Measurements from ENCODE around the gene TRIM69. TPM values are rescaled to one million over a fixed set of nuclear protein-coding genes. Genes with fewer than 3 reads are reported as not detected.
"Not testable (repeated sequence)": the region's sequence is repeated elsewhere in the genome, so short reads cannot be mapped to it uniquely, and the experiment has no call there.

The TRIM69 gene
- total RNA-seq, 1 donor, result 7.5 TPM

- Histone ChIP-seq H3K4me3 (ENCODE audit: low read length) (peak overlapping the region; percentile 100), H3K9me3 (ENCODE audit: low read depth, low read length) (no peaks in the 10 kb centered on the region), H3K4me1 (ENCODE audit: insufficient read depth, low read length) (peaks cover 51% of the 10 kb centered on the region), H3K27me3 (ENCODE audit: insufficient read depth, low read length) (no peaks in the 10 kb centered on the region)
Observed at GRCh38 chr15:44711743-44712345, 24.5 kb upstream of the TRIM69 start.

- Histone ChIP-seq H3K9me3 (ENCODE audit: low read depth, low read length) (no peaks in the 10 kb centered on the region), H3K4me1 (ENCODE audit: insufficient read depth, low read length) (peaks cover 57% of the 10 kb centered on the region), H3K4me3 (ENCODE audit: low read length) (peak overlapping the region; percentile 100), H3K27me3 (ENCODE audit: insufficient read depth, low read length) (no peaks in the 10 kb centered on the region)
Observed at GRCh38 chr15:44712346-44713005, 23.9 kb upstream of the TRIM69 start.

- H3K9me3 ChIP-seq (ENCODE audit: low read depth, low read length), result no peaks in the 10 kb centered on the region
- peak overlapping the region; percentile 100 for H3K4me3 ChIP-seq (ENCODE audit: low read length)
- peaks cover 64% of the 10 kb centered on the region for H3K4me1 ChIP-seq (ENCODE audit: insufficient read depth, low read length)
- no peaks in the 10 kb centered on the region for H3K27me3 ChIP-seq (ENCODE audit: insufficient read depth, low read length)
Observed at GRCh38 chr15:44713006-44713966, 23.0 kb upstream of the TRIM69 start.

GRCh38 chr15:44715142-44715796 is 21.1 kb upstream of the TRIM69 start:
- H3K9me3 ChIP-seq (ENCODE audit: low read depth, low read length), result no peaks in the 10 kb centered on the region
- peak overlapping the region; percentile 100 for H3K4me3 ChIP-seq (ENCODE audit: low read length)
- H3K27me3 ChIP-seq (ENCODE audit: insufficient read depth, low read length), result no peaks in the 10 kb centered on the region
- H3K4me1 ChIP-seq (ENCODE audit: insufficient read depth, low read length), result peaks cover 68% of the 10 kb centered on the region

GRCh38 chr15:44715797-44716334 is 20.5 kb upstream of the TRIM69 start:
- Histone ChIP-seq H3K27me3 (ENCODE audit: insufficient read depth, low read length) (no peaks in the 10 kb centered on the region), H3K9me3 (ENCODE audit: low read depth, low read length) (no peaks in the 10 kb centered on the region), H3K4me1 (ENCODE audit: insufficient read depth, low read length) (peaks cover 74% of the 10 kb centered on the region), H3K4me3 (ENCODE audit: low read length) (peak overlapping the region; percentile 100)

- H3K4me1 ChIP-seq (ENCODE audit: insufficient read depth, low read length), result peaks cover 86% of the 10 kb centered on the region
- no peak overlapping the region for H3K4me3 ChIP-seq (ENCODE audit: low read length)
- H3K27me3 ChIP-seq (ENCODE audit: insufficient read depth, low read length), result no peaks in the 10 kb centered on the region
- H3K9me3 ChIP-seq (ENCODE audit: low read depth, low read length), result no peaks in the 10 kb centered on the region
Observed at GRCh38 chr15:44716983-44717602, 19.2 kb upstream of the TRIM69 start.

GRCh38 chr15:44718180-44718926 is 18.0 kb upstream of the TRIM69 start:
- Histone ChIP-seq H3K27me3 (ENCODE audit: insufficient read depth, low read length) (no peaks in the 10 kb centered on the region), H3K4me3 (ENCODE audit: low read length) (no peak overlapping the region), H3K4me1 (ENCODE audit: insufficient read depth, low read length) (peaks cover 98% of the 10 kb centered on the region), H3K9me3 (ENCODE audit: low read depth, low read length) (no peaks in the 10 kb centered on the region)

- no peaks in the 10 kb centered on the region for H3K9me3 ChIP-seq (ENCODE audit: low read depth, low read length)
- H3K4me3 ChIP-seq (ENCODE audit: low read length), result no peak overlapping the region
- H3K4me1 ChIP-seq (ENCODE audit: insufficient read depth, low read length), result peaks cover 98% of the 10 kb centered on the region
- no peaks in the 10 kb centered on the region for H3K27me3 ChIP-seq (ENCODE audit: insufficient read depth, low read length)
Observed at GRCh38 chr15:44718927-44719292, 17.4 kb upstream of the TRIM69 start.

- Histone ChIP-seq H3K9me3 (ENCODE audit: low read depth, low read length) (no peaks in the 10 kb centered on the region), H3K27me3 (ENCODE audit: insufficient read depth, low read length) (no peaks in the 10 kb centered on the region), H3K4me1 (ENCODE audit: insufficient read depth, low read length) (peaks cover 98% of the 10 kb centered on the region), H3K4me3 (ENCODE audit: low read length) (no peak overlapping the region)
Observed at GRCh38 chr15:44719293-44719999, 16.9 kb upstream of the TRIM69 start.

- H3K27me3 ChIP-seq (ENCODE audit: insufficient read depth, low read length); H3K4me3 ChIP-seq (ENCODE audit: low read length); H3K9me3 ChIP-seq (ENCODE audit: low read depth, low read length): not testable (repeated sequence)
- H3K4me1 ChIP-seq (ENCODE audit: insufficient read depth, low read length), result peaks cover 98% of the 10 kb centered on the region
Observed at GRCh38 chr15:44720000-44720435, 16.3 kb upstream of the TRIM69 start.

GRCh38 chr15:44720460-44721176 is 15.7 kb upstream of the TRIM69 start:
- Histone ChIP-seq H3K4me1 (ENCODE audit: insufficient read depth, low read length) (peaks cover 98% of the 10 kb centered on the region), H3K4me3 (ENCODE audit: low read length) (no peak overlapping the region), H3K9me3 (ENCODE audit: low read depth, low read length) (no peaks in the 10 kb centered on the region), H3K27me3 (ENCODE audit: insufficient read depth, low read length) (no peaks in the 10 kb centered on the region)

GRCh38 chr15:44722011-44722410 is 14.3 kb upstream of the TRIM69 start:
- H3K4me3 ChIP-seq (ENCODE audit: low read length), result no peak overlapping the region
- no peaks in the 10 kb centered on the region for H3K27me3 ChIP-seq (ENCODE audit: insufficient read depth, low read length)
- H3K4me1 ChIP-seq (ENCODE audit: insufficient read depth, low read length), result peaks cover 98% of the 10 kb centered on the region
- no peaks in the 10 kb centered on the region for H3K9me3 ChIP-seq (ENCODE audit: low read depth, low read length)

- Histone ChIP-seq H3K27me3 (ENCODE audit: insufficient read depth, low read length) (no peaks in the 10 kb centered on the region), H3K4me1 (ENCODE audit: insufficient read depth, low read length) (peaks cover 85% of the 10 kb centered on the region), H3K9me3 (ENCODE audit: low read depth, low read length) (no peaks in the 10 kb centered on the region), H3K4me3 (ENCODE audit: low read length) (peak overlapping the region; percentile 50)
Observed at GRCh38 chr15:44726136-44726535, 10.2 kb upstream of the TRIM69 start.
